Right lobe of liver (tissue), 4 donors: ENCODE data around the gene UNC119.

ENCODE experiments used
- CTCF ChIP-seq, 4 donors: fragments of 200-600 bp in 3 of 4; fragments of 450-650 bp in 1 of 4; IDR thresholded peaks; one replicate each; pipeline versions ENCODE4 v1.5.1 to v1.8.0; 2016 to 2022; ENCODE audit warnings: antibody characterized with exemption in 4 of 4, mild to moderate bottlenecking in 2 of 4
- POLR2A ChIP-seq: fragments of 450-650 bp; IDR thresholded peaks from one replicate; pipeline ENCODE4 v1.6.1; 2017; ENCODE audit warnings: antibody characterized with exemption, mild to moderate bottlenecking
- donor health status: DM: no; HTN: no; CAD: no.
- donor health status: DM: no; HTN: no; CAD: no.
- donor health status: DM: no; HTN: yes; CAD: no.

GRCh38 chr17:28576758-28577465, 24.5 kb upstream of the UNC119 start, which contains the start of gene ALDOC:
- TF ChIP-seq POLR2A (peak; percentile 96), CTCF (IDR thresholded peaks at IDR 0.05) (no peak)
